NK-92 treated with Interleukin-12 subunit alpha and Interleukin-12 subunit beta, amount 100 ng/mL, for 24 hours (cell line): Measurements from ENCODE around the gene CADM2.

Experiments used
- DNase-seq: peaks from one replicate; lab custom pipeline; 2025; lab: John Stamatoyannopoulos, UW

Gene CADM2

DNA sequence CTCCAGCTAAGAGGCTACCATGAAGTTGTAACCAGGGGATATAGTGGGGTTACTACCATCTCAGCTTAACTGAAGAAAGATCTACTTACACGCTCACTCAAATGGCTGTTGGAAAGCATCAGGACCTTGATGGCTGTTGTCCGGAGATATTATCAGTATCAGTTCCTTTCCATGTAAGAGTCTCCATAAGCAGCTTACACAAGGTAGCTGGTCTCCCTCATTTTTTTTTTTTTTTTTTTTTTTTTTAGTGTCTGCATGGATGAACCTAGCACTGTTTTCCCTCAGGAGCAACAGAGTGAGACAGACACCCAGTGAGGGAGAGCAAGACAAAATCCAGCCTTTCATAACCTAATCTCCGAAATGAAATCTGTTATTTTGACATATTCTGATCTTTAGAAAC, 230.9 kb downstream of the CADM2 start:
- DNase-seq, result no peak

DNA sequence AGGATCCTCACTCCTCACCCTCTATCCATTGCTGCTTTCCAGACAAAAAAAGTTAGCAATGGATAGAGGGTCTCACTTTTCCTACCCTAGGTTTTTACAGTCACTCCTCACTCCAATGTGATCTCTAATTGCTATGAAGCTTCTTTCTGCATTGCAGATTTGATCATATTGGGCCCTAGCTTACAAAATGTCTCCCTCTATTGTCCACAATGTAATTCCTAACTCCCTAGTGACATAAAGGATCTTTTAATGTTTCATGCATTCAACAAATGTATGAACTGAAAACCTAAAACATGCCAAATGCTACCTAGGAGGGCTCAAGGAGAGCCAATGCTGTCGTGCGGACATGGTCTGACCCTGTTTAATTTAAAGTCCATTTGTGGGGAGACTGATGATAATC, 234.8 kb downstream of the CADM2 start:
- DNase-seq, result no peak

DNA sequence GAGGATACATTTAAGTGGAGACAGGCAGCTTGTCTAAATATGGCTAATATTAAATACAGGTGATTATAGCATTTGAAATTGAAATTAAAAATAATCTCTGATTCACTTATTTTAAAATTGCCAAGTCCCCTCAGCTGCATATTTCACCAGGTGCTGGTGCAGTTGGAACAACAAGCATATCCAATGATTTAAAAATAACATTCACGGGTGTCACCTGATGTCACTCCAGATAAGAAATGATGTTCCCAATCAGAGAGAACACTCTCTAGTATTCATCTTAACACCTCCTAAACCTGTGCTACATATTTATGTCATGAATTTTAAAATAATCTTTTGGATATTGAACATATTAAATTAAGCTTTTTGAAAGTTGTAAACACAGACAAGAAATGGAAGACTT, 249.9 kb downstream of the CADM2 start:
- DNase-seq, result no peak

DNA sequence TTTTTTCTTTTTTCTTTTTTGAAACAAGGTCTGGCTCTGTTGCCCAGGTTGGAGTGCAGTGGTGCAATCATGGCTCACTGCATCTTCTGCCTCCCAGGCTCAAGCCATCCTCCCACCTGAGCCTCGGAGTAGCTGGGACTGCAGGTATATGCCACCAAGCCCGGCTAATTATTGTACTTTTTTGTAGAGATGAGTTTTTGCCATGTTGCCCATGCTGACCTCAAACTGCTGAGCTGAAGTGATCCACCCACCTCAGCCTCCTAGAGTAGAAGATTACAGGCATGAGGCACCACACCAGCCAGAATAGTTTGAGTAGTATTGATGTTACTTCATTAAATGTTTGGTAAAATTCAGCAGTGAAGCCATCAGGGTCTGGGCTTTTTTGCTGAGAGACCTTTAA, 251.8 kb downstream of the CADM2 start:
- no peak for DNase-seq

DNA sequence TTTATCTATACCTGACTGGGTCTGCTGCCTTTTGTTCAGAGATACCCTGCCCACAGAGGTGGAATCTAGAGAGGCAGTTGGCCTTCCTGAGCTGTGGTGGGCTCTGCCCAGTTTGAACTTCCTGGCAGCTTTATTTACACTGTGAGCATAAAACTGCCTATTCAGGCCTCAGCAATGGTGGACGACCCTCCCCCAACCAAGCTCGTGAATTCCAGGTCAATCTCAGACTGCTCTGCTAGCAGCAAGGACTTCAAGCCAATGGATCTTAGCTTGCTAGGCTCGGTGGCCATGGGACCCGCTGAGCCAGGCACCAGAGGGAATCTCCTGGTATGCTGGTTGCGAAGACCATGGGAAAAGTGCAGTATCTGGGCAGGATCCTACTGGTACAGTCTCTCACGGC, 270.2 kb downstream of the CADM2 start:
- no peak for DNase-seq

DNA sequence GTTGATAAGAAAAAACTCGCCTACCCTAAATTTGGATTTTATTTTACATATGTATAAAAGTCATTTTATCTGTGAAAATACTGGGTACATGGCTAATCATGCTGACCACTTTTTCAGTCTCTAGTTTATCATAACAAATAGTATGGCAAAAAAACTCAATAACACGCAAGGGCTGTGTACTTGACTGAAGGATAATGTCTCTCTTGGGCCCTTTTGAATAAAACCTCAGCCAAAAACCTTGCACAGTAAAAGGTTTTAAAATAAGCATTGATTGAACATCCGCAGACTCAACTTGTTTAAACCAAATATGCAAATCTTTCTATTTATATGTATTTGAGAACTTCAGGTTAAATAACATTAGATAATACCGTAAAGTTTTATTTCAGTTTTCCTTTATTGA, 285.3 kb downstream of the CADM2 start:
- DNase-seq, result no peak

GRCh38 chr3:85244519-85244918, 285.7 kb downstream of the CADM2 start:
- no peak for DNase-seq

- no peak for DNase-seq
Observed at GRCh38 chr3:85251766-85252165, 293.0 kb downstream of the CADM2 start.

GRCh38 chr3:85252686-85253085, 293.9 kb downstream of the CADM2 start:
- DNase-seq, result no peak

- DNase-seq, result no peak
Observed at GRCh38 chr3:85254738-85255137, 295.9 kb downstream of the CADM2 start.

DNA sequence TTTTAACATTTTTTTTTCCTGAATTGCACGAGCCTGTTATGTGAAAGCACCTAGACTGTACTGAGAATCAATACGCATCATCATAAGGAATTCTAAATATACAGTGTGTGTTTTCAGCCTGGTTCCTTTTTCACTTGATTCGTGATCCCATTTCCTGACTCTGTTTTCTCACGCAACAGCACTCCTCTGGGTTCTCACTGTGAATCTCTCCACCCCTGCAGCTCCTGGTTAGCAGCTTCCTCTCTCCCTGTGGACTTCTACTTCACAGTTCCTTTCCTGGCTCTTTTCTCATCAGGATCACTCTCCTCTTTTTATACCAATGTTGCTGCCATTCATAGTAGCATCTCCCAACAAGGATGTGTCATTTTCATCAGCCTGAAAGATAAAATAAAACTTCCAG, 297.2 kb downstream of the CADM2 start:
- no peak for DNase-seq

DNA sequence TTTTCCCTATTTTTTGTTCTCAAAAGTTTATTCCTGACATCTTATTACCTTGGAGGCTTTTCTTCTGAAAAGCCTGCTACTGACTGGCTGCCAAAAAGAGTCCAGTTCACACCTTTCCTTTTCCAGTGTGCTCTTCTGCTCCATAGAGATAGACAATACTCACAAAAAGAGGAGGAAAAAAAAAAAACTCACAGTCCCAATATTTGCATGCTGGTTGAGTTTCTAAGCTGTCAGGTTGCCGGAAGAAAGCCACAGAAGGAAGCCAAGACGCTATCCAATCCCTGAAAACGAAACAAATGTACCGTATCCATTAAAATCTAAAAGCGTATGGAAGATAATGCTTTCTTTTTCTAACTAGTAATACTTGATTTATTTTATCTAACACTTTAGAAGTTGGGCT, 299.5 kb downstream of the CADM2 start:
- DNase-seq, result no peak

DNA sequence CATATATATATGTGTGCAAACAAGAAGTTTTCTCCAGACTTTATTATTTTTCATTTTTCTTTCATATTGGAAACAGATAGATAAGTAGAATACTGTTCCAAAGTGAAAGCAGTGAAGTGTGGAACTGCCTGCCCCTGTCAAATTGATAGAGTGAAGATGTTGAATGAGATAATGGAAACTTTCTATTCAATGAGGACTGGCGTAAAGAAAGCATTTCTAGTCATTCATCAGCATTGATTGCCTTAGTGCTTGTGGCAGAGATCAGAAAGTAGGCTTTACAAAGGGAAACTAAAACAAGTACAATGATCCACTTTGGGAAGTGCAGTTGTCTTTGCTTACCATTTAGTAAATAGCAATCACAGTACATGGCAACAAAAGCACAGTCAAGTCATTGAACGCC, 300.0 kb downstream of the CADM2 start:
- no peak for DNase-seq

DNA sequence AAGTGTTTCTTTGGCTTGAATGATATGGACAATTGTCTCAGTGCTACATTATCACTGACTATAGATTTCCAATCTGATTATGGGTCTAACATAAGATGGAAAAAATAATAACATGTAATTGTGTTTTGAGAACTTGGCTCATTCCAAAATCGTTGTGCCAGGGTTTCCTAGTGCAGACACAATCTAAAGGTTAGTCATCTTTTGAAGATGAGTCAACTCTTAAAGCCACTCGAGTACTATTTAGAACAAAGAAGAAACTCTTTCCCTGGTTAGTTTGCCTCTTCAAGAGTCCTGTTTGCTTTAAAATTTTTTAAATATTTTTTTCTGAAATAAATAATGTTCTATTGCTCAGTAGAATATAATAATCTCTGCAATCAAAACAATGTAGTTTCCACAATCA, 301.0 kb downstream of the CADM2 start:
- DNase-seq, result no peak

DNA sequence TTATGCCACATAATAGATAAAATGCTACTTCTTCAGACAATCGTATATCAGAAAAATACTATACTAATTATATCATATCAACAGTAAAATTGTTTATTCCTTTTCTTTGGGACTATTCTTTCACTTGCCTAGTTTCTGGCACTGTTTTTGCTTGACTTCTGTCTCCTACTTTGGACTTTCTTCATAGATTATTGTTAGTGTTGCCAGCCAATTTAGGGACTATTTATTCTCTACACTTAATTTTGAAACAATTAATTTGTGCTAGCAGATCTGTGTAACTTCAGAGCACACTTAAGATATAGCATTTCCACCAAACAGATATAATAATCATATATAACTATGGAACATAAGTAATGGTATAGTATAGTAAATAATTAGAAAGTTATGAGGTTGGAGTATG, 305.6 kb downstream of the CADM2 start:
- no peak for DNase-seq

GRCh38 chr3:85270488-85270887, 311.7 kb downstream of the CADM2 start:
- DNase-seq, result no peak

- no peak for DNase-seq
Observed at GRCh38 chr3:85271911-85272310, 313.1 kb downstream of the CADM2 start.

- no peak for DNase-seq
Observed at GRCh38 chr3:85288257-85288656, 329.5 kb downstream of the CADM2 start.

- DNase-seq, result no peak
Observed at GRCh38 chr3:85297291-85297690, 338.5 kb downstream of the CADM2 start.

GRCh38 chr3:85298032-85298431, 339.2 kb downstream of the CADM2 start:
- no peak for DNase-seq

- no peak for DNase-seq
Observed at GRCh38 chr3:85303156-85303555, 344.4 kb downstream of the CADM2 start.

DNA sequence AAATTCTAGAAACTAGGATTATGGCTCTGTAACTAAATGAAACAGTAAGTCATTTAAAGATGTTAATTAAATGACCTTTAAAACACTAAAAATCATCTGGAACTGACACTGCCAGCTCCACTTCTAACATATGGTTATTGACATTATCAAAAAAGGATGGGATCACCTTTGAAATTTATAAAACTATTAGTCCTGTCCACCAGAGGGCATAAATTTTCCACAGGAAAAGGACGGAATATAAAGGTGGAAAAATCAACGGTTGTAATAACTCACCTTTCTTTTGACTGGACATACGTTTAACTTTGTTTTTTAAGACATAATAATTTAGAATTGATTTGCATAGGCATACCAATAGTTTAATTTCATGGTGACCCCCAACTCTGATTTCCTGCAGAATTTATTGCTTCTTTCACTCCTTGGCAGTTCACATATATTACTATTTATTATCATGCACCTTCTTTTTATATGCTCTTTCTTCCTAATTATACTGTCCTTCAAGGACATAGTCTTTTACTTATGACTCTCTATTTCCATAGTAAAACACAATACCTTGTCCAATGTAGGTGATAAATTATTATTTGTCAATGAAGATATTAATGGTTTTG, 345.7 kb downstream of the CADM2 start:
- DNase-seq, result no peak

GRCh38 chr3:85312331-85312730, 353.5 kb downstream of the CADM2 start:
- DNase-seq, result no peak

- no peak for DNase-seq
Observed at GRCh38 chr3:85313380-85313779, 354.6 kb downstream of the CADM2 start.

DNA sequence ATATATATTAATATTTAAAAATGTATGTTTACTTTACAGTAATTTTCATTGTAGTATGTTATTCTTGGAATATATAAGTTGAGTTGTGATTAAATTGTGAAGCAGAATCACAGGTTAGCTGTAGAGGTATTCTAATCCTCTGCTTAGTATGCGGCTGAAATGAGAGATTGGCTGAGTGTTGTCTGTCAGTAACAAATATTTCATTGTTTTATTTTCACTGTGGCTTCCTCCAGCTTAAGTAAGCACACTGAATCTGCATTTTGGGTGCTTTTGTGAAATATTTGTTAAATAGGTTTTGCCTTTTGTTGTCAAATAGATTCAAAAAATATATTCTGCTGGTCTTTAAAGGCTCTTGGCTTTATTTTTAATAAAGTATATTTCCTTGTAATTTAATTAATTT, 357.5 kb downstream of the CADM2 start:
- no peak for DNase-seq
